ENCODE results near the gene KIF26B.

DNA sequence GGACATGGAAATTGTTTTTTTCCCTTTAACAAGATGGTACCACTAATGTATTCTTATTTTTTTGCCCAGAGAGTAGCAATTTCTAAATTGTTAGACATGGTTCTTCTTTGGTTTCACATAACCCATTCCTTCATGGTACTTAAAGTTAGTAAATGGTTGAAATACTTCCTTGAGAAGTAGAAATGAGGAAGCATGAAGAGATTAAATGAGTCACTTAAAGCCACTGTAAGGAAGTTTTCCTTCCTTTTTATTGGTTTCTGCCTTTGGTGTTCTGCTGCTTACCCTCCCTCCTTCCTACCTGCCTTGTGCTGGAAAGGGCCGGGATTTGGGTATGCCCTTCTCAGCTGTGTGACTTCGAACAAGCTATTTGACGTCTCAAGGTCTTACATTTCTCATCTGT lies 101.0 kb downstream of the KIF26B start:
- TF ChIP-seq, protein P1, sequence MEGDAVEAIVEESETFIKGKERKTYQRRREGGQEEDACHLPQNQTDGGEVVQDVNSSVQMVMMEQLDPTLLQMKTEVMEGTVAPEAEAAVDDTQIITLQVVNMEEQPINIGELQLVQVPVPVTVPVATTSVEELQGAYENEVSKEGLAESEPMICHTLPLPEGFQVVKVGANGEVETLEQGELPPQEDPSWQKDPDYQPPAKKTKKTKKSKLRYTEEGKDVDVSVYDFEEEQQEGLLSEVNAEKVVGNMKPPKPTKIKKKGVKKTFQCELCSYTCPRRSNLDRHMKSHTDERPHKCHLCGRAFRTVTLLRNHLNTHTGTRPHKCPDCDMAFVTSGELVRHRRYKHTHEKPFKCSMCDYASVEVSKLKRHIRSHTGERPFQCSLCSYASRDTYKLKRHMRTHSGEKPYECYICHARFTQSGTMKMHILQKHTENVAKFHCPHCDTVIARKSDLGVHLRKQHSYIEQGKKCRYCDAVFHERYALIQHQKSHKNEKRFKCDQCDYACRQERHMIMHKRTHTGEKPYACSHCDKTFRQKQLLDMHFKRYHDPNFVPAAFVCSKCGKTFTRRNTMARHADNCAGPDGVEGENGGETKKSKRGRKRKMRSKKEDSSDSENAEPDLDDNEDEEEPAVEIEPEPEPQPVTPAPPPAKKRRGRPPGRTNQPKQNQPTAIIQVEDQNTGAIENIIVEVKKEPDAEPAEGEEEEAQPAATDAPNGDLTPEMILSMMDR (conservative IDR thresholded peaks at IDR 0.05; ENCODE audit: low read depth in 2 of 2): no peak
- TF ChIP-seq POLR2AphosphoS5 (IDR thresholded peaks at IDR 0.05; ENCODE audit: low read depth) (no peak), EZH2 (IDR thresholded peaks at IDR 0.05; ENCODE audit: low read depth, unreplicated experiment) (no peak), JUNB (IDR thresholded peaks at IDR 0.05; ENCODE audit: unreplicated experiment) (no peak), EZH2phosphoT487 (IDR thresholded peaks at IDR 0.05; ENCODE audit: unreplicated experiment) (no peak), ZNF114 (CRISPR knock-in tag; IDR thresholded peaks at IDR 0.05) (no peak), CREB1 (CRISPR knock-in tag; IDR thresholded peaks at IDR 0.05; ENCODE audit: low read depth) (no peak), NANOG (IDR thresholded peaks at IDR 0.05; ENCODE audit: borderline replicate concordance) (no peak)
- TF ChIP-seq, protein P2, sequence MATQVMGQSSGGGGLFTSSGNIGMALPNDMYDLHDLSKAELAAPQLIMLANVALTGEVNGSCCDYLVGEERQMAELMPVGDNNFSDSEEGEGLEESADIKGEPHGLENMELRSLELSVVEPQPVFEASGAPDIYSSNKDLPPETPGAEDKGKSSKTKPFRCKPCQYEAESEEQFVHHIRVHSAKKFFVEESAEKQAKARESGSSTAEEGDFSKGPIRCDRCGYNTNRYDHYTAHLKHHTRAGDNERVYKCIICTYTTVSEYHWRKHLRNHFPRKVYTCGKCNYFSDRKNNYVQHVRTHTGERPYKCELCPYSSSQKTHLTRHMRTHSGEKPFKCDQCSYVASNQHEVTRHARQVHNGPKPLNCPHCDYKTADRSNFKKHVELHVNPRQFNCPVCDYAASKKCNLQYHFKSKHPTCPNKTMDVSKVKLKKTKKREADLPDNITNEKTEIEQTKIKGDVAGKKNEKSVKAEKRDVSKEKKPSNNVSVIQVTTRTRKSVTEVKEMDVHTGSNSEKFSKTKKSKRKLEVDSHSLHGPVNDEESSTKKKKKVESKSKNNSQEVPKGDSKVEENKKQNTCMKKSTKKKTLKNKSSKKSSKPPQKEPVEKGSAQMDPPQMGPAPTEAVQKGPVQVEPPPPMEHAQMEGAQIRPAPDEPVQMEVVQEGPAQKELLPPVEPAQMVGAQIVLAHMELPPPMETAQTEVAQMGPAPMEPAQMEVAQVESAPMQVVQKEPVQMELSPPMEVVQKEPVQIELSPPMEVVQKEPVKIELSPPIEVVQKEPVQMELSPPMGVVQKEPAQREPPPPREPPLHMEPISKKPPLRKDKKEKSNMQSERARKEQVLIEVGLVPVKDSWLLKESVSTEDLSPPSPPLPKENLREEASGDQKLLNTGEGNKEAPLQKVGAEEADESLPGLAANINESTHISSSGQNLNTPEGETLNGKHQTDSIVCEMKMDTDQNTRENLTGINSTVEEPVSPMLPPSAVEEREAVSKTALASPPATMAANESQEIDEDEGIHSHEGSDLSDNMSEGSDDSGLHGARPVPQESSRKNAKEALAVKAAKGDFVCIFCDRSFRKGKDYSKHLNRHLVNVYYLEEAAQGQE (IDR thresholded peaks at IDR 0.05; ENCODE audit: unreplicated experiment): no peak
- TF ChIP-seq, protein P3, sequence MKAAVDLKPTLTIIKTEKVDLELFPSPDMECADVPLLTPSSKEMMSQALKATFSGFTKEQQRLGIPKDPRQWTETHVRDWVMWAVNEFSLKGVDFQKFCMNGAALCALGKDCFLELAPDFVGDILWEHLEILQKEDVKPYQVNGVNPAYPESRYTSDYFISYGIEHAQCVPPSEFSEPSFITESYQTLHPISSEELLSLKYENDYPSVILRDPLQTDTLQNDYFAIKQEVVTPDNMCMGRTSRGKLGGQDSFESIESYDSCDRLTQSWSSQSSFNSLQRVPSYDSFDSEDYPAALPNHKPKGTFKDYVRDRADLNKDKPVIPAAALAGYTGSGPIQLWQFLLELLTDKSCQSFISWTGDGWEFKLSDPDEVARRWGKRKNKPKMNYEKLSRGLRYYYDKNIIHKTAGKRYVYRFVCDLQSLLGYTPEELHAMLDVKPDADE (IDR thresholded peaks at IDR 0.05): no peak
